ENCODE measurements around the gene SLFN13. TPM values are rescaled to one million over a fixed set of nuclear protein-coding genes. Genes with fewer than 3 reads are reported as not detected.

The SLFN13 gene, protein sequence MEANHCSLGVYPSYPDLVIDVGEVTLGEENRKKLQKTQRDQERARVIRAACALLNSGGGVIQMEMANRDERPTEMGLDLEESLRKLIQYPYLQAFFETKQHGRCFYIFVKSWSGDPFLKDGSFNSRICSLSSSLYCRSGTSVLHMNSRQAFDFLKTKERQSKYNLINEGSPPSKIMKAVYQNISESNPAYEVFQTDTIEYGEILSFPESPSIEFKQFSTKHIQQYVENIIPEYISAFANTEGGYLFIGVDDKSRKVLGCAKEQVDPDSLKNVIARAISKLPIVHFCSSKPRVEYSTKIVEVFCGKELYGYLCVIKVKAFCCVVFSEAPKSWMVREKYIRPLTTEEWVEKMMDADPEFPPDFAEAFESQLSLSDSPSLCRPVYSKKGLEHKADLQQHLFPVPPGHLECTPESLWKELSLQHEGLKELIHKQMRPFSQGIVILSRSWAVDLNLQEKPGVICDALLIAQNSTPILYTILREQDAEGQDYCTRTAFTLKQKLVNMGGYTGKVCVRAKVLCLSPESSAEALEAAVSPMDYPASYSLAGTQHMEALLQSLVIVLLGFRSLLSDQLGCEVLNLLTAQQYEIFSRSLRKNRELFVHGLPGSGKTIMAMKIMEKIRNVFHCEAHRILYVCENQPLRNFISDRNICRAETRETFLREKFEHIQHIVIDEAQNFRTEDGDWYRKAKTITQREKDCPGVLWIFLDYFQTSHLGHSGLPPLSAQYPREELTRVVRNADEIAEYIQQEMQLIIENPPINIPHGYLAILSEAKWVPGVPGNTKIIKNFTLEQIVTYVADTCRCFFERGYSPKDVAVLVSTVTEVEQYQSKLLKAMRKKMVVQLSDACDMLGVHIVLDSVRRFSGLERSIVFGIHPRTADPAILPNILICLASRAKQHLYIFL
- 1.7 and 2.1 TPM in 2 replicates for total RNA-seq (2022)
- percentile 33 among the genes with signal in this experiment for Bru-seq, nascent RNA
- BruChase-seq, experiment 1, labeled RNA remaining after a 6-hour chase = percentile 46 among the genes with signal in this experiment
- percentile 41 among the genes with signal in this experiment for BruChase-seq, experiment 2, labeled RNA remaining after a 2-hour chase
- long read RNA-seq, full-length matches to known transcripts = 1 of 1 reads
- long read RNA-seq, partial matches to known transcripts = 0 of 1 reads
- long read RNA-seq, other reads (novel, unspliced or antisense) = 0 of 1 reads

DNA sequence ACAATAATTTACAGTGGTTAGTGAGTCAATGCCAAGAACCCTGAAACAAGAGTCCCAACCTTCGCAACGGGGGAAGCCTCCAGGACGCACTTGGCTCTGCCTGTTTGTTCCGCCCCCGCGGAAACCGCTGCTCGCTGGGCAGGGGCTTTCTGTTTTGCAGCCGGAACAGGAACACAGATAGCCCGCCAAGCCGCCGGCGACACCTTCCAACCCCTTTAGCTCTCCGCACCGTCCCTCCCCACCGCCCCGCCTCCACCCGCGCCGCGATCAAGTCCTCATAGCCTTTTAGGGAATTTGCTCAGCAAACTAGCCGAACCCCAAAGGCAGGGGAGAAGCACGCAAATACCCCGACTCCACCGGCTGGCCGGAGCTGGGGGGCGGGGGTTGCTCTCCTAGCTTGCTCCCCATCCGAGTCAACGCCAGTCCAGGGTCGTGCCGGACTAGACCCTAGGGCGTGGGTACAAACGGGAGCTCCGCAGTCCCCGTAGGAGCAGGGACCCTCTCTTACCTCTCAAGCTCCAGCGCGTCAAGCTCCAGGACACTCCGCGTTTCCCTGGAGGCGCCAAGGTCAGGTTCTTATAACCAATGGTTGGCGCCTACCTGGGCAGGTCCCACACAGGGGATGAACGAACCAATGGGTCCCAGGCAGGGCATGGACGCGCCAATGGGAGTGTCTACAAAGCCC is at the start of gene SLFN13:
TSS of gene SLFN13 (minus strand) at position 553 of the 685 bp plus-strand sequence. CDS start 3,086 bp downstream, outside the sequence.
- Mint-ChIP-seq H3K36me3 (ENCODE audit: insufficient read depth, unreplicated experiment) (peaks cover 4% of the 10 kb centered on the region), H3K9me3 (ENCODE audit: unreplicated experiment) (no peaks in the 10 kb centered on the region), H3K27me3 (ENCODE audit: insufficient read depth, unreplicated experiment) (no peaks in the 10 kb centered on the region), H3K4me3 (ENCODE audit: unreplicated experiment) (peak within 1 kb of the TSS; percentile 78), H3K4me1 (ENCODE audit: insufficient read depth, unreplicated experiment) (no peaks in the 10 kb centered on the region), H3K27ac (ENCODE audit: low read depth, unreplicated experiment) (peak within 1 kb of the TSS; percentile 22)
- TF ChIP-seq, protein P1, sequence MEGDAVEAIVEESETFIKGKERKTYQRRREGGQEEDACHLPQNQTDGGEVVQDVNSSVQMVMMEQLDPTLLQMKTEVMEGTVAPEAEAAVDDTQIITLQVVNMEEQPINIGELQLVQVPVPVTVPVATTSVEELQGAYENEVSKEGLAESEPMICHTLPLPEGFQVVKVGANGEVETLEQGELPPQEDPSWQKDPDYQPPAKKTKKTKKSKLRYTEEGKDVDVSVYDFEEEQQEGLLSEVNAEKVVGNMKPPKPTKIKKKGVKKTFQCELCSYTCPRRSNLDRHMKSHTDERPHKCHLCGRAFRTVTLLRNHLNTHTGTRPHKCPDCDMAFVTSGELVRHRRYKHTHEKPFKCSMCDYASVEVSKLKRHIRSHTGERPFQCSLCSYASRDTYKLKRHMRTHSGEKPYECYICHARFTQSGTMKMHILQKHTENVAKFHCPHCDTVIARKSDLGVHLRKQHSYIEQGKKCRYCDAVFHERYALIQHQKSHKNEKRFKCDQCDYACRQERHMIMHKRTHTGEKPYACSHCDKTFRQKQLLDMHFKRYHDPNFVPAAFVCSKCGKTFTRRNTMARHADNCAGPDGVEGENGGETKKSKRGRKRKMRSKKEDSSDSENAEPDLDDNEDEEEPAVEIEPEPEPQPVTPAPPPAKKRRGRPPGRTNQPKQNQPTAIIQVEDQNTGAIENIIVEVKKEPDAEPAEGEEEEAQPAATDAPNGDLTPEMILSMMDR (IDR thresholded peaks at IDR 0.05; ENCODE audit: unreplicated experiment) = no peak
- BruUV-seq (replicated peaks) = no TSS peak
- peak; percentile 81 for DNase-seq (ENCODE audit: unreplicated experiment)
- intact Hi-C loops (cut with micrococcal nuclease) = no loop called here
- ChIA-PET CTCF (no interaction called here), POLR2A (interaction anchor here (0.9 to 2.6 kb wide), 3 partner anchors 14 to 39 kb away, joined by 3 to 32 read pairs (median 3); partner anchors contain the start of gene SLFN12)

DNA sequence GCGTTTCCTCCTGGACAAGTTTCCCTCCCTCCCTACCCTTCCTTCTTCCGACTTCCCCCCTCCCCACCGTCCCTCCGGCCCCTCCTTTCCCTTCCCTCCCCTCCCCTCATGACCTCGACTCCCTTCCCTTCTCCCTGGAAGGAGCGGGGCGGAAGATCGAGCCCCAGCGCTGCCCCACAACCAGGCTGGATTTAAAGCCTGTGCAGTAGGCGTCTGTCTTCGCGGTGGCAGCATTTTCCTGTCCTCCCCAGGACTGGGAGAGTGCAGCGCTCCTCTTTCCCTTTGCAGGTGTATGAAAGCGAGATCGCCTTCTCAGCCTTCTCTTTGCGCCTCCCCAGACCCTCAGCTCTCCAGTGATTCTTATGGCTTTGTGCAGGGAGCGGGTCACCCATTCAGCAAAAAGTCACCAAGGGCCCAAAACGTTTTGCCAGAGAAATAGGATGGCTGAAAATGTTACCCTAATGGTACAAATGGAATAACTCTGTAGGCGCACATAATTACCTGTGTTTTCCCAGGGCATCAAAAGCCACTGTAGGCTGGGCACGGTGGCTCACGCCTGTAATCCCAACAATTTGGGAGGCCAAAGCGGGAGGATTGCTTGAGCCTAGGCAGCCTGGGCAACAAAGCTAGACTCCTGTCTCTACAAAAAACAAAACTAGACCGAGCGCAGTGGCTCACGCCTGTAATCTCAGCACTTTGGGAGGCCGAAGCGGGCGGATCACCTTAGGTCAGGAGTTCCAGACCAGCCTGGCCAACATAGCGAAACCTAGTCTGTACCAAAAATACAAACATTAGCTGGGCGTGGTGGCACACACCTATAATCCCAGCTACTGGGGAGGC is 48.1 kb upstream of the SLFN13 start:
- no peaks in the 10 kb centered on the region for H3K4me1 Mint-ChIP-seq (ENCODE audit: insufficient read depth, unreplicated experiment)
- H3K36me3 Mint-ChIP-seq (ENCODE audit: insufficient read depth, unreplicated experiment) = no peaks in the 10 kb centered on the region
- TF ChIP-seq, protein P1 (IDR thresholded peaks at IDR 0.05; ENCODE audit: unreplicated experiment) = no peak
- intact Hi-C loops (cut with micrococcal nuclease) = no loop called here
- no peaks in the 10 kb centered on the region for H3K9me3 Mint-ChIP-seq (ENCODE audit: unreplicated experiment)
- ChIA-PET CTCF (interaction anchor here (1.7 kb wide), 1 partner anchor 37 kb away, joined by 3 read pairs; no protein-coding TSS in a partner anchor), POLR2A (no interaction called here)
- no peak overlapping the region for H3K27ac Mint-ChIP-seq (ENCODE audit: low read depth, unreplicated experiment)
- no TSS peak for BruUV-seq (replicated peaks)
- DNase-seq (ENCODE audit: unreplicated experiment) = no peak
- H3K27me3 Mint-ChIP-seq (ENCODE audit: insufficient read depth, unreplicated experiment) = peaks cover 95% of the 10 kb centered on the region
- H3K4me3 Mint-ChIP-seq (ENCODE audit: unreplicated experiment) = no peak overlapping the region

DNA sequence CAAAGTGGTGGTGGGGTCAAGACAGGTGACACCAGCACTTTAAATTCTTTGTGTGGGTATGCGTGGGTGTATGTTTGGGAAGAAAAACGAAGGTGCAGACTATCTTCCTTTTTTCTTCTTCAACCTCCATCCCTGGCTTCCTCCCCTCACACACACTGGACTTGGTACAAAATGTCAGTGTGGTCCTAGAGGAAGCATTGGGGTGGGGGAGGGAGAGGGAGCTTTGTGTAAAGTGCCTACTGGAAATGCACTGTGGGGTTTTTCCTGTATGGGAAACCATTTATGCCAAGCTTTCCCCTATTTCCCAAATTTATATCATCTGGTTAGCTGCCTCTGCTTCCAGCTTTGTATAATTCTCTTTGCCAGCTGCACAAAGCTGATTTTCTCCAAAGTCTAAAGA is 44.5 kb upstream of the SLFN13 start:
- CTCF ChIA-PET = no interaction called here
- BruUV-seq (replicated peaks) = no TSS peak
- H3K36me3 Mint-ChIP-seq (ENCODE audit: insufficient read depth, unreplicated experiment) = no peaks in the 10 kb centered on the region
- POLR2A ChIA-PET = no interaction called here
- no peak overlapping the region for H3K4me3 Mint-ChIP-seq (ENCODE audit: unreplicated experiment)
- no peak for DNase-seq (ENCODE audit: unreplicated experiment)
- peaks cover 90% of the 10 kb centered on the region for H3K27me3 Mint-ChIP-seq (ENCODE audit: insufficient read depth, unreplicated experiment)
- H3K27ac Mint-ChIP-seq (ENCODE audit: low read depth, unreplicated experiment) = no peak overlapping the region
- H3K9me3 Mint-ChIP-seq (ENCODE audit: unreplicated experiment) = no peaks in the 10 kb centered on the region
- TF ChIP-seq, protein P1 (IDR thresholded peaks at IDR 0.05; ENCODE audit: unreplicated experiment) = no peak
- intact Hi-C loops (cut with micrococcal nuclease) = no loop called here
- H3K4me1 Mint-ChIP-seq (ENCODE audit: insufficient read depth, unreplicated experiment) = no peaks in the 10 kb centered on the region

Measured in MCF 10A (cell line).